Uterus (tissue), 2 donors: ENCODE measurements around the gene VPS37D.
A peak's percentile ranks its signal among the peaks of the same experiment; 100 is the strongest.

ENCODE experiments used
- CTCF ChIP-seq, 4 experiments: fragments of 200-600 bp in 2 of 4; fragments of 450-650 bp in 2 of 4; sonication (generic) in 2 of 4; IDR thresholded peaks; one replicate each; pipeline ENCODE4 v1.5.1; 2016 to 2019; ENCODE audit warnings: antibody characterized with exemption in 4 of 4, mild to moderate bottlenecking in 2 of 4, moderate library complexity in 1 of 4
- POLR2A ChIP-seq, 2 donors: fragments of 450-650 bp; IDR thresholded peaks; one replicate each; pipeline ENCODE4 v1.6.1; 2016; ENCODE audit warnings: antibody characterized with exemption in 2 of 2, mild to moderate bottlenecking in 1 of 2, moderate library complexity in 1 of 2

DNA sequence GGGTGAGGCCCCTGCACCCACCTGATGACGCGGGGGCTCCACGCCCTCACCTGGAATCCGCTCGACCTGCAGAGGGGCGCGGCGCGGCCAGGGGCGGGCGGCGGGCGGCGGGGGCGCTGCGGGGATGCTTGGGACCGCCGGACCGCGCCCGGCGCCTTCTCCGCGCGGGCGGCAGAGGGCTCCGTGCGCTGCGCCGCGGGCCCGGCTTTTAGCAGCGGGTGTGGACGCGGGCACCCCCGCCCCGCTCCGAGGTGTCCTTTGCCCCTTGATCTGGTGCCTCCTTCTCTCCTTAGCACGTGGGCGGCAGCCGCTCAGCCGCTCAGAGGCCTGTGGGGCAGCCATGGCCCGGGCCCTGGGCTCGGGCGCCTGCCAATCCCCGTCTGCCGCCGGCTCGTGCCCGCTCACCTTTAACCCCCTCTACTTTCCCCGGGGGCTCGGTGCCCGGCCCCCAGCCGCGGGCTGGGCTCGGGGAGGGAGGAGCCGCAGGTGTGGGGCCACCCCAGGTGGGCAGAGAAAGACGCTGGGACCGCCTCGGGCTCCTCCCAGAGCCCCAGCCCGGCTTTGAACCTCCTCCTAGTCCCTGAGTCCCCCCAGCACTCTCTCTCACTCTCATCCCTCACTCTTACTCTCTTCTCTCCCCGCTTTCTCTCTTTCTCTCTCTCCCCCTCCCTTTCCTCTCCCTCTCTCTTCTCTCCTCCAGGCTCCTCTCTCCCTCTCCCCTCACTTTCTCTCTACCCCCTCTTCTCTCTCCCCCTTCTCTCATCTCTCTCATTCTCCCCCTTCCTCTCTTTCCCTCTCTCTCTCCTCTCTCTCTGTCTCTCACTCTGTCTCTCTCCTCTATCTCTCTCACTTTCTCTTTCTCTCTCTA lies 19.7 kb upstream of the VPS37D start:
- TF ChIP-seq POLR2A (IDR thresholded peaks at IDR 0.05) (no peak), CTCF (IDR thresholded peaks at IDR 0.05) (peak in 1 of 4 experiments; percentile 28)
